HG03571 (cell line): ENCODE results near the gene CSTF2.
"Not testable (repeated sequence)": the region's sequence is repeated elsewhere in the genome, so short reads cannot be mapped to it uniquely, and the experiment has no call there.

Source experiments
- ATAC-seq: cut with Tn5 transposase; IDR thresholded peaks from one replicate; pipeline ENCODE4 v1.9.1; 2021; ENCODE audit not compliant: unreplicated experiment

The CSTF2 gene

GRCh38 chrX:100819837-100820666 is at the start of gene CSTF2:
CSTF2 (plus strand) TSS chrX:100820391; CDS start chrX:100820417, 26 bp downstream.
- peak; percentile 99 for ATAC-seq

GRCh38 chrX:100796371-100796770 is 23.8 kb upstream of the CSTF2 start:
- ATAC-seq, result not testable (repeated sequence)

GRCh38 chrX:100797359-100797758 is 22.8 kb upstream of the CSTF2 start:
- ATAC-seq, result no peak

- no peak for ATAC-seq
These were observed 21.5 kb upstream of the CSTF2 start for GRCh38 chrX:100798484-100799214.

- ATAC-seq, result no peak
These were observed 17.3 kb upstream of the CSTF2 start for GRCh38 chrX:100802843-100803242.

- no peak for ATAC-seq
These were observed 15.4 kb upstream of the CSTF2 start for GRCh38 chrX:100804780-100805179.

GRCh38 chrX:100808265-100808664 is 11.9 kb upstream of the CSTF2 start:
- not testable (repeated sequence) for ATAC-seq

- no peak for ATAC-seq
These were observed 7.7 kb upstream of the CSTF2 start for GRCh38 chrX:100812216-100813158.

GRCh38 chrX:100817340-100817739 is 2.9 kb upstream of the CSTF2 start:
- ATAC-seq, result no peak

- no peak for ATAC-seq
These were observed 706 bp upstream of the CSTF2 start for GRCh38 chrX:100819534-100819836.

GRCh38 chrX:100829730-100830129 is 9.5 kb downstream of the CSTF2 start:
- ATAC-seq, result peak; percentile 74

GRCh38 chrX:100830143-100830542 is 10.0 kb downstream of the CSTF2 start:
- ATAC-seq, result no peak

- ATAC-seq, result no peak
These were observed 10.4 kb downstream of the CSTF2 start for GRCh38 chrX:100830547-100830946.

GRCh38 chrX:100831219-100831946 is 11.2 kb downstream of the CSTF2 start:
- ATAC-seq, result no peak

- ATAC-seq, result no peak
These were observed 30.1 kb downstream of the CSTF2 start for GRCh38 chrX:100850317-100850716.

GRCh38 chrX:100852810-100853209 is 32.6 kb downstream of the CSTF2 start:
- ATAC-seq, result no peak

GRCh38 chrX:100863326-100863864 is 43.2 kb downstream of the CSTF2 start:
- ATAC-seq, result no peak

GRCh38 chrX:100864657-100865391 is 44.6 kb downstream of the CSTF2 start:
- ATAC-seq, result no peak

GRCh38 chrX:100868273-100868672 is 48.1 kb downstream of the CSTF2 start:
- no peak for ATAC-seq

- no peak for ATAC-seq
These were observed 50.3 kb downstream of the CSTF2 start for GRCh38 chrX:100870527-100870926.
